GM12878 (cell line): ENCODE data around the gene ZDHHC14. TPM values are rescaled to one million over a fixed set of nuclear protein-coding genes. Genes with fewer than 3 reads are reported as not detected.
A peak's percentile ranks its signal among the peaks of the same experiment; 100 is the strongest.

Experiments
- CREB1 ChIP-seq: IDR thresholded peaks from 2 replicates; pipeline ENCODE4 v1.6.1; 2012; ENCODE audit warnings: low read depth, mild to moderate bottlenecking, inconsistent platforms
- ELK1 ChIP-seq: IDR thresholded peaks from 2 replicates; pipeline ENCODE4 v1.6.1; 2012; ENCODE audit warnings: low read depth, low read length, improper control_type of control experiment
- FOXM1 ChIP-seq: IDR thresholded peaks from 2 replicates; pipeline ENCODE4 v1.6.1; 2012; ENCODE audit warnings: low read depth, mild to moderate bottlenecking, inconsistent platforms, low read length, moderate library complexity
- HCFC1 ChIP-seq: fragments of 150-350 bp; IDR thresholded peaks from 2 replicates; pipeline ENCODE4 v1.6.1; 2014; ENCODE audit warnings: low read length
- HDGF ChIP-seq: fragments of 450-650 bp; IDR thresholded peaks from 2 replicates; pipeline ENCODE4 v1.6.1; 2016; ENCODE audit warnings: antibody characterized with exemption
- JUND ChIP-seq: IDR thresholded peaks from 2 replicates; pipeline ENCODE4 v1.6.1; 2012; ENCODE audit warnings: low read depth, mild to moderate bottlenecking, low read length, improper control_type of control experiment, moderate library complexity
- MTA3 ChIP-seq: IDR thresholded peaks from 2 replicates; pipeline ENCODE4 v1.6.1; 2012; ENCODE audit warnings: low read length, inconsistent platforms, borderline replicate concordance
- NKRF ChIP-seq: fragments of 450-650 bp; conservative IDR thresholded peaks from 2 replicates; pipeline ENCODE4 v1.6.1; 2017; ENCODE audit warnings: mild to moderate bottlenecking, moderate library complexity
- NR2C1 ChIP-seq: fragments of 450-650 bp; IDR thresholded peaks from 2 replicates; pipeline ENCODE4 v1.6.1; 2017; ENCODE audit warnings: antibody characterized with exemption, mild to moderate bottlenecking, moderate library complexity
- NR2F1 ChIP-seq: fragments of 450-650 bp; conservative IDR thresholded peaks from 2 replicates; pipeline ENCODE4 v1.6.1; 2017; ENCODE audit warnings: mild to moderate bottlenecking
- PML ChIP-seq: IDR thresholded peaks from 2 replicates; pipeline ENCODE4 v1.6.1; 2012; ENCODE audit warnings: low read length, inconsistent platforms
- POLR2A ChIP-seq: IDR thresholded peaks from 2 replicates; pipeline ENCODE4 v1.6.1; 2011; ENCODE audit warnings: low read depth, mild to moderate bottlenecking, low read length
- RAD21 ChIP-seq: IDR thresholded peaks from 2 replicates; pipeline ENCODE4 v1.6.1; 2011; ENCODE audit warnings: mild to moderate bottlenecking, low read depth, low read length, moderate library complexity; ENCODE audit not compliant: insufficient read depth
- RFX5 ChIP-seq: IDR thresholded peaks from 2 replicates; pipeline ENCODE4 v1.6.1; 2011; ENCODE audit warnings: low read depth, low read length, improper control_type of control experiment
- SREBF2 ChIP-seq: IDR thresholded peaks from 2 replicates; pipeline ENCODE4 v1.6.1; 2012; ENCODE audit warnings: mild to moderate bottlenecking, low read length
- SRF ChIP-seq, 2 experiments: IDR thresholded peaks; 2 replicates each; pipeline ENCODE4 v1.6.1; 2011; ENCODE audit warnings: low read depth in 2 of 2, low read length in 2 of 2, mild to moderate bottlenecking in 1 of 2, moderate library complexity in 1 of 2
- SUPT20H ChIP-seq: IDR thresholded peaks from 2 replicates; pipeline ENCODE4 v1.6.1; 2011; ENCODE audit warnings: low read depth, mild to moderate bottlenecking, low read length, moderate library complexity, borderline replicate concordance; ENCODE audit not compliant: control insufficient read depth
- WRNIP1 ChIP-seq: IDR thresholded peaks from 2 replicates; pipeline ENCODE4 v1.6.1; 2011; ENCODE audit warnings: low read depth, low read length, improper control_type of control experiment, borderline replicate concordance
- ZNF384 ChIP-seq: IDR thresholded peaks from 2 replicates; pipeline ENCODE4 v1.6.1; 2012; ENCODE audit warnings: low read depth, mild to moderate bottlenecking, low read length, improper control_type of control experiment, borderline replicate concordance
- ZNF592 ChIP-seq: fragments of 450-650 bp; IDR thresholded peaks from 2 replicates; pipeline ENCODE4 v1.6.1; 2017; ENCODE audit warnings: mild to moderate bottlenecking, moderate library complexity
- polyA plus RNA-seq, 11 experiments: library from polyadenylated mRNA; depleted of rRNA in 4 of 11; unstranded in 6 of 11; stranded (reverse) in 5 of 11; fragments of >200 nt; fragmentation: Nextera tagmentation in 4 of 11; fragmentation: Illumina TruSeq in 1 of 11; extraction: Ambion mirVana in 4 of 11; extraction: Trizol in 1 of 11; gene quantifications; 1 replicate in 1 of 11; 2 replicates in 10 of 11; pipeline versions ENCODE4 v1.2.1 to v1.2.3, GENCODE V29; 2011 to 2016; ENCODE audit warnings: inconsistent platforms in 2 of 11, missing spikeins in 2 of 11, low read depth in 1 of 11
- total RNA-seq, 4 experiments: library from RNA; depleted of rRNA in 3 of 4; stranded (reverse); fragments of >200 nt in 3 of 4; fragmentation: Illumina TruSeq in 1 of 4; extraction: Trizol in 1 of 4; gene quantifications; 2 replicates each; pipeline versions ENCODE4 v1.2.1 to v1.2.3, GENCODE V29; 2013 to 2021

Gene ZDHHC14
- total and polyA plus RNA-seq, 10 of the 15 experiments (the other 5 are each of a cell fraction or from before 2014, with no cell fraction given): 0.15 to 16.0 (median 0.76) TPM; not detected in 1

- peak; percentile 84; the same call in 1 of the 2 replicates for TF ChIP-seq ZNF592
- TF ChIP-seq SRF (IDR thresholded peaks at IDR 0.05; ENCODE audit: low read depth in 2 of 2, low read length in 2 of 2): no peak
- peak; percentile 97 for TF ChIP-seq NR2F1
- no peak for TF ChIP-seq NR2C1
- no peak for TF ChIP-seq RFX5
- TF ChIP-seq WRNIP1: no peak
- TF ChIP-seq NKRF: no peak
- peak; percentile 77; the same call in 1 of the 2 replicates for TF ChIP-seq JUND
- 0 out of 2 replicates have a peak, but pooled peaks have one; percentile 25 for TF ChIP-seq FOXM1
- no peak for TF ChIP-seq HCFC1
- no peak for TF ChIP-seq SREBF2
- TF ChIP-seq ELK1: no peak
- no peak for TF ChIP-seq HDGF
- TF ChIP-seq PML: no peak
- no peak for TF ChIP-seq SUPT20H
- no peak for TF ChIP-seq RAD21
- no peak for TF ChIP-seq CREB1
- TF ChIP-seq ZNF384: no peak
- TF ChIP-seq POLR2A: no peak
- no peak for TF ChIP-seq MTA3
Measured at GRCh38 chr6:157535340-157536222, 154.6 kb downstream of the ZDHHC14 start (continued).
